Central memory CD8-positive, alpha-beta T cell (primary cell): Measurements from ENCODE around the gene RIN3.
A peak's percentile ranks its signal among the peaks of the same experiment; 100 is the strongest.

Experiments used
- ATAC-seq: fragments of 150-1000 bp; cut with Tn5 transposase; replicated peaks from 2 replicates; pipeline ENCODE4 v1.10.0; 2022; ENCODE audit warnings: mild to moderate bottlenecking, moderate FRiP score, moderate number of reproducible peaks; ENCODE audit not compliant: poor library complexity, severe bottlenecking; ENCODE audit errors: extremely low read depth
- DNase-seq, 2 donors: peaks; one replicate each; pipeline ENCODE4 v3.0.0; 2021; ENCODE audit warnings: low spot score in 2 of 2
- H3K27ac Mint-ChIP-seq: one replicate; pipeline ENCODE4 v1.8.0; 2022; ENCODE audit warnings: low read depth, mild to moderate bottlenecking, moderate library complexity, mixed read lengths
- H3K27me3 Mint-ChIP-seq: one replicate; pipeline ENCODE4 v1.8.0; 2022; ENCODE audit warnings: mixed read lengths
- H3K36me3 Mint-ChIP-seq: one replicate; pipeline ENCODE4 v1.8.0; 2022; ENCODE audit warnings: mild to moderate bottlenecking, moderate library complexity, mixed read lengths; ENCODE audit not compliant: insufficient read depth
- H3K4me1 Mint-ChIP-seq: one replicate; pipeline ENCODE4 v1.8.0; 2022; ENCODE audit warnings: mixed read lengths
- H3K4me3 Mint-ChIP-seq: one replicate; pipeline ENCODE4 v1.8.0; 2022; ENCODE audit warnings: mild to moderate bottlenecking, moderate library complexity, mixed read lengths
- H3K9me3 Mint-ChIP-seq: one replicate; pipeline ENCODE4 v1.8.0; 2022; ENCODE audit warnings: mixed read lengths

The RIN3 gene

DNA sequence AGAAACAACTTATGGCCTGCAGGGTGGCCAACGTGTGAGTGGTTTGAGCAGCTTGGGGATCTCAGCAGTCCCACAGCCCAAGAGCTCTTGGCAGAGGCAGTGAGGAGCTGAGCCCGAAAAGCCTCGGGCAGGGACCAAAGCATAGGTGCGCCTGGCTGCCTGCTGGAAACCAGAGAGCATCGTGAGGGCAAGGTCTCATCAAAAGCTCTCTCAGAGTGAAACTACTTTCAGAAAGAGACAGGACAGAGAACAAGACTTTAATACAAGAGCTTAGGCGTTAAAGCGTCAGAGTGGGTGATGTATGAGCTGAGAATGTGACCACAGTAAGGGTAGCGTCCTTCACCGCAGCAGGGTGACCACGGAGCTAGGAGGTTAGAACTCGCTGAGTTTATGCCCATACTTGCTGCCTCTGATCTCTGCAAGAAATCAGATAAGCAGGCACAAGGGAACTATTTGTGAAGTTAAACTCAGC lies 204.0 kb downstream of the RIN3 start:
- Mint-ChIP-seq H3K4me1 (peaks cover 4% of the 10 kb centered on the region), H3K36me3 (peaks cover 2% of the 10 kb centered on the region), H3K27ac (peak overlapping the region; percentile 52), H3K9me3 (no peaks in the 10 kb centered on the region), H3K27me3 (no peaks in the 10 kb centered on the region), H3K4me3 (peak overlapping the region; percentile 10)
- DNase-seq, result peak in 1 of 2 donors; percentile 17
- peak; percentile 76 for ATAC-seq

DNA sequence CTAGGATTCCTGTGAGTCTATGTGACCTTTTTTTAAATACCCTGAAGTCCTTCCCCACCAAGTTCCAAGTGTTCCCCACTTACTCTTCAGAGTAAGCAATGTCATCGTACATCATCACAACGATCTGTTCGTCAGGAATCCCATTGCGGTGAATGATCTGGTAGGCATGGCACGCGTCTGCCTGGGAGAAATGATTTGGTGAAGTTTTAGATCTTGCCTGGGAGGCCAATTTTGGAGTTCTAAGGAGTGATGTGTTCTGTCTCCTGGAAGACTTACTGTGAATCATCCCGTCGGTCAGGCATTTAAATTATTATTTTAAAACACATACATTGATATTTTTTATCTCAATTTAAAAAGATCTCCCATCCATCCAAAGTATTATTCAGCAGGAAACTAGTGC lies 205.1 kb downstream of the RIN3 start:
- DNase-seq (no peak), ATAC-seq (no peak)
- Mint-ChIP-seq H3K4me1 (peaks cover 4% of the 10 kb centered on the region), H3K9me3 (no peaks in the 10 kb centered on the region), H3K27me3 (no peaks in the 10 kb centered on the region), H3K4me3 (no peak overlapping the region), H3K36me3 (peaks cover 2% of the 10 kb centered on the region), H3K27ac (no peak overlapping the region)

DNA sequence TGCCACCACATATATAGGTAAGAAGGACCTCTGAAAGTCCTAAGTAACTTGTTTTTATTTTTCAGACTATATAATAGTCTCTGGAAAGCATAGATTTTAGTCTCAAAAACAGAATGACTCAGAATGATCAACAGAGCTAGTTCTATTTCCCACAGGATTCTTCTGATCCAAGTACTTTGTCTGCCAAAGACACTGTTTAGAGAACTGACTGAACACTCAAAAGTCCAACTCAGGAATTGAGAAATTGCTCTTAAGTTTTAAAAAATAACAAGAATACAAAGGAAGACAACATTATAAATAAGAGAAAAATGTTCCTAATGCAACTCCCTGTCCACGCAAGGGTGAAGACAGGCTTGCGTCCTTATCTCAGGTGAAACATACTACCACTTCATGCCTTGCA lies 205.8 kb downstream of the RIN3 start:
- no peaks in the 10 kb centered on the region for H3K27me3 Mint-ChIP-seq
- H3K36me3 Mint-ChIP-seq, result peaks cover 2% of the 10 kb centered on the region
- DNase-seq, result no peak
- no peaks in the 10 kb centered on the region for H3K9me3 Mint-ChIP-seq
- H3K4me3 Mint-ChIP-seq, result no peak overlapping the region
- no peak overlapping the region for H3K27ac Mint-ChIP-seq
- peaks cover 4% of the 10 kb centered on the region for H3K4me1 Mint-ChIP-seq
- ATAC-seq, result no peak

DNA sequence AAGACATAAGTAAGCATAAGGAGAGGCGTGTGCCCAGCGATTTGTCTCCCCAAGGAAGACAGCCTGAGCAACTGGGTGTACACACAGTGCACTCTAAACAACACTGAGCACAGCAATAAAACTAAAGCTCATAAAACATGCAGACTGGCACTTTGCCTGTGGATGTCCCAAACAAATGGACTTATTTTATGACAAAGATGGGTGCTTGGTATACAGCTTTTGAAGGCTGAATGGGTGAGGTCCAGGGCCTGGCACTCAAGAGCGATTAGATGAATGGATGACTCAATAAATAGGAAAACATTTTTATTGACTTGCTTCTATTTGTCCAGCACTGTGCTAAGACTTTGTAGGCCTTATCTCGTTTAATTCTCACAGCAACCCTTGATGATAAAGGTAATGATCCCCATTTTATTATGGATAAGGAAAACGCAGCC lies 206.3 kb downstream of the RIN3 start:
- no peak for DNase-seq
- H3K4me3 Mint-ChIP-seq, result no peak overlapping the region
- peaks cover 2% of the 10 kb centered on the region for H3K36me3 Mint-ChIP-seq
- H3K4me1 Mint-ChIP-seq, result peaks cover 4% of the 10 kb centered on the region
- H3K27me3 Mint-ChIP-seq, result no peaks in the 10 kb centered on the region
- no peaks in the 10 kb centered on the region for H3K9me3 Mint-ChIP-seq
- no peak for ATAC-seq
- H3K27ac Mint-ChIP-seq, result no peak overlapping the region

DNA sequence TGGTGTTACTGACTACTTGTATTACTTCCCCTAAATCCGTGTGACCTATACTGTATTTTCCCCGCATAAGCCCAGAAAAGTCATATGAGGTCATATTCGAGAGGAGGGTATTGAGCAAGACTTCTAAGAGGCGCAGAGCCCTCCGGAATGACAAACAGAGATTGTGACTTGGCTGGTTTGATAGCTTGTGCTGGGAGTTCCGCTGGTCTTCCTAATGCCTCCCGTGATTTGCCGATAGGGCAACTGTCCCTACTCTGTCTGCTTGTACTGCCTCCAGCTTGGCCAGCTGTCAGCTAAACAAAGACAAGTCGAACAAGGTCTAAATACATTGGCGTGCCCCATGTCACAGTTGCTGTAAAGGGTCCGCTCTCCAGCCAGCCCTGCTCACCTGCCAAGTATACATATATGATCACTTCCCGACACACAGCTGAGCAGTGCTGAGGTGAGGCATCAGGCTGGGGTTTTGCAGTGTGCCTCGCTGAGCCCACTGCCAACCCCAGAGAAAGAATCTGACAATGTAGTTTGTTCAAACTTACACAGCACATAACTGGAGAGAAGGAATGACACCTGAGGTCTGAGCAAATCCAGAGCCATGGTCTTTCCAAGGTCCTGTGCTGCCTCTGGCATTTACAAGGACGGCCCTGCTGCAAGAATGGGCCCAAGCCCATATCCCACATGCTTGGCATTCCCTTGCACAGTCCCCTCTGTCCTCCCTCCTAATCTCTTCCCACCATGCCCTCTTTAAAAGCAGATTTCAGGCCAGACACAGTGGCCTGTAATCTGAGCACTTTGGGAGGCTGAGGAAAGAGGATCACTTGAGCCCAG lies 211.1 kb downstream of the RIN3 start:
- peaks cover 16% of the 10 kb centered on the region for H3K4me1 Mint-ChIP-seq
- peaks cover 10% of the 10 kb centered on the region for H3K27me3 Mint-ChIP-seq
- H3K9me3 Mint-ChIP-seq, result no peaks in the 10 kb centered on the region
- DNase-seq (no peak), ATAC-seq (no peak)
- peaks cover 5% of the 10 kb centered on the region for H3K36me3 Mint-ChIP-seq
- no peak overlapping the region for H3K4me3 Mint-ChIP-seq
- no peak overlapping the region for H3K27ac Mint-ChIP-seq

DNA sequence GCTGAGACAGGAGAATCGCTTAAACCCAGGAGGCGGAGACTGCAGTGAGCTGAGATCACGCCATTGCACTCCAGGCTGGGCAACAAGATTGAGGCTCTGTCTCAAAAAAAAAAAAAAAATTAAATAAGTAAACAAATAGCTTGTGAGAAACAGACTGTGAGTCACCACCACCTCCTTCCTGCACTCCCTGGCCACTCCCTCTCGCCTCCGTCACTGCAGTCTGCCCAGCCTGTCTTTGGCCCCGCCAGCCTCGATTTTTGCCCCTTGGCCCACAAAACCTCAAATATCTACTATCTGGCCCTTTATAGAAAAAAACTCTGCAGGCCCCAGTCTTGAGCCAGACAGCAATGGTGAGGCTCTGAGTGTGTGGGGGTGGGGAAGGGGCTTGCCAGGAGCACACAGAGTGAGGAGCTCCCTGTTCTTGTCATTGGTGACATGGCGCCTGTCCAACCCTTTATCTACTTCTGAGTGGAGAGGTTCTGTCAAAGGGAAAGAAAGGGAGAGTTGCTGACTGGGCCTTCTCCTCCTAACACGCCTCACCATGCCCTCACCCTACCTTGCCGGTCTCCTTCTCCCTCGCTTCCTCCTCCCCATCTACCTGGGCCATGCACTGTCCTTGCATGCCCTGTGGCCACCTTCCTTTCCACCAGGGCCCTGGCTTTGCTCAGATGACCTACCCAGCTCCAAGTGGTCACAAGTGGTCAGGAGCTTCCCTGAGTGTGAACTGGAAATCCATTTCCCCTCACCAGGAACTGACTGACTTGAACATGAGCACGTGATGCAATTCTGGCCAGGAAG lies 212.8 kb downstream of the RIN3 start:
- peaks cover 10% of the 10 kb centered on the region for H3K27me3 Mint-ChIP-seq
- H3K27ac Mint-ChIP-seq, result peak overlapping the region; percentile 64

DNA sequence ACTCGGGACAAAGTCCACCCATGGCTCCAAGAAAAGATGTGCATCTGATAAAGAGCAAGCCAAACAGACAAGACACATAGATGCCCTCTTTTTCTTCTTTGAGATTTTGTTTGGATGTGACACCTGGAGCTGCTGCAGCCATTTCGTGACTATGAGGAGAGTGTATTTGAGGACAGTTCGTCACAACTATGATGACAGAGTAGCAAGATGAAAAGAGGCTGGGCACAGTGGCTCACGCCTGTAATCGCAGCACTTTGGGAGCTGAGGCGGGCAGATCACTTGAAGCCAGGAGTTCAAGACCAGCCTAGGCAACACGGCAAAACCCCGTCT lies 213.3 kb downstream of the RIN3 start:
- DNase-seq (no peak), ATAC-seq (no peak)
- H3K9me3 Mint-ChIP-seq, result no peaks in the 10 kb centered on the region
- H3K27ac Mint-ChIP-seq, result peak overlapping the region; percentile 64
- peaks cover 10% of the 10 kb centered on the region for H3K27me3 Mint-ChIP-seq
- H3K4me3 Mint-ChIP-seq, result no peak overlapping the region
- H3K36me3 Mint-ChIP-seq, result peaks cover 5% of the 10 kb centered on the region
- H3K4me1 Mint-ChIP-seq, result peaks cover 16% of the 10 kb centered on the region

More for the DNA sequence above, 212.8 kb downstream of the RIN3 start:
- Mint-ChIP-seq H3K4me1 (peaks cover 16% of the 10 kb centered on the region), H3K9me3 (no peaks in the 10 kb centered on the region), H3K36me3 (peaks cover 5% of the 10 kb centered on the region), H3K4me3 (no peak overlapping the region)
- DNase-seq, result peak in 1 of 2 donors; percentile 23
- ATAC-seq, result peak; percentile 81

DNA sequence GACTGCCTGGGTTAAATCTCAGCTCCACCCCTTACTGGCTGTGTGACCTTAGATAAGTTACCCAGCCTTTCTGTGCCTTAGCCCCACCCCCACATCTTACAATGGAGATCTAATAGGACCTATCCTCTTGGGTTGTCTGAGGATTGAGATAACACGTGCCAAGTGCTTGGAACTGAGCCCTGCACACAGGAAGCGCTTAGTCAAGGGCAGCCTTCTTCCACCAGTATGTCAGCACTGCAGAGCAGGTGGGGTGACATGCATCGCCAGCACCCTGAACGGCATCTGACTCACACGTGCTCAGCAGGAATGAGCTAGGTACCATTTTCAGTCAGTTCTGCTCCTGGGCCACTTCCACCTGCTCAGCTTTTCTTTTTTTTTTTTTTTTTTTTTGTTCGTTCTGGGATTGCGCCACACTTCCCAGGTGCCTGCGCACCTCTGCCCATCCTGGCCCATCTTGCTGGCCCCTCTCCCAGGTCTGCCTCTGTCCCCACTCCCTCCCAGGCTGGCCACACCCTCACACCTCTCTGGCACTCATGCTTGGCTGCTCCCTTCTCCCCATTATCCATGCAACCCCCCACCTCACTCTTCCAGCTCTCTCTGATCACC lies 215.3 kb downstream of the RIN3 start:
- Mint-ChIP-seq H3K4me1 (peaks cover 16% of the 10 kb centered on the region), H3K4me3 (no peak overlapping the region), H3K27ac (no peak overlapping the region), H3K9me3 (no peaks in the 10 kb centered on the region), H3K36me3 (peaks cover 5% of the 10 kb centered on the region), H3K27me3 (peaks cover 10% of the 10 kb centered on the region)
- ATAC-seq (no peak), DNase-seq (no peak)

DNA sequence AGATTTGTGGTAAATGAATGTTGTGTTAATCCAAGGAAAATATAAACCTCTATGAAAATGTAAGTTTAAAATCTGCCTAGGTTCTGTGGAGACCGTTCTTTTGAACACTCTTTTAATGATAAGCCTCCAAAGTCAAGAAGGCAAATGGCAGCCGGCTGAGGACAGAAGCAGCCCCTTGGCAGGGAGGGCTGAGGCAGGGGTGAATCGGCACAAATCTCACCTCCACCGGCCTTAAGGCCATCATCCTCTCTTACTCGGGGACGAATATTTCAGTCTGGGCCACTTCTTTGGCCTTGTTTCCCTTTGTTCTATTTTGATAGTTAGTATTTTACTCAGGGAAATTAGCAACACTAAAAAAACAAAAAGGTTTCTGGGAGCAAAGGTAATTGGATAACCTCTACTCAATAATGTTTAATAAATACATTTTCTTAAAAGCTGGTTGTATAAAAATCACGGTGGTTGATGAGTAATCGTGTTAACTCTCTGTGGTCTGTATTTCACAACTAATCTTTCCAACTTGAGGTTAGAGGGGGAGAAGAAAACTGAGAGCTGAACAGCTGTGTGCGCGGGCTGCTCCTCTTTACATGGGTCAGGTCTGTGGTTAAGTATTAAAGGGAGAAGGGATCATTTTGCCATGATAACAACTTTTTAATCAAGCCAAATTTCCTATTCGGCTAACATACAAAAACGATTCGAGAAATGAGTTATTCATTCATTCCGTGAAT lies 216.2 kb downstream of the RIN3 start:
- H3K9me3 Mint-ChIP-seq, result no peaks in the 10 kb centered on the region
- ATAC-seq (no peak), DNase-seq (no peak)
- peak overlapping the region; percentile 38 for H3K27ac Mint-ChIP-seq
- peaks cover 5% of the 10 kb centered on the region for H3K36me3 Mint-ChIP-seq
- no peak overlapping the region for H3K4me3 Mint-ChIP-seq
- peaks cover 10% of the 10 kb centered on the region for H3K27me3 Mint-ChIP-seq
- H3K4me1 Mint-ChIP-seq, result peaks cover 16% of the 10 kb centered on the region

DNA sequence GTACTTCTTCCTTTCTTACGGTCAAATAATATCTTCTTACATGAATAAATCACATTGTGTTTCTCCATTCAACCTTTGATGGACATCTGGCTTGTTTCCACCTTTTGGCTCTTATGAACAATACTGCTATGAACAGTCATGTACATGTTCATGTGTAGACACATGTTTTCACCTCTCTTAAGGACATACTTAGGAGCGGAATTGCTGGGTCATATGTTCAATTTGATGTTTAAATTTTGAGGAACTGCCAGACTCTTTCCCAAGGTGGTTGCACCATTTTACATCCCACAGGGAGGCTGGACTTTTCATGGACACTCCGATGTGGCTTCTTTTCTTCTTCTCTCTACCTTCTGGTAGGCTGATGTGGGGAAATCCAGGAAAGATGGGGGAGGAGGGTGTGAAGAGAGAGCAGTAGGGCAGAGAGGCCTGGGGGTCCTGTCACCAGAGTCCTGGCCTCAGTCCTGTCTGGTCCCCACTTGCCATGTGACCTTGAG lies 218.1 kb downstream of the RIN3 start:
- H3K4me1 Mint-ChIP-seq, result peaks cover 8% of the 10 kb centered on the region
- no peak for ATAC-seq
- DNase-seq, result no peak
- no peak overlapping the region for H3K4me3 Mint-ChIP-seq
- H3K27ac Mint-ChIP-seq, result no peak overlapping the region
- no peaks in the 10 kb centered on the region for H3K9me3 Mint-ChIP-seq
- peaks cover 4% of the 10 kb centered on the region for H3K27me3 Mint-ChIP-seq
- peaks cover 6% of the 10 kb centered on the region for H3K36me3 Mint-ChIP-seq

DNA sequence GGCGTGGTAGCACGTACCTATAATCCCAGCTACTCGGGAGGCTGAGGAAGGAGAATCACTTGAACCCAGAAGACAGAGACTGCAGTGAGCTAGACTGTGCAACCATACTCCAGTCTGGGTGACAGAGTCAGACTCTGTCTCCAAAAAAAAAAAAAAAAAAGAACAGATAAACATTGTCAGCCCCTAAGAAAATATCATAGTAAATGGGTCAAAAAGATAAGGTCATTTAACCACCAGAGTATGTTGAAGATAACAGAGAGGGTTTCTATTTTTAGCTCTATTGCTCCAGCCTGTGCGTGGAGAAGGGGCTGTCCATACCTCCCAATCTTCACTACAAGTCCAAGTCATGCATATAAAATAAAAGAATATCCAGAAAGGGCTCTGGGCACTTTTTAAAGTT lies 219.4 kb downstream of the RIN3 start:
- H3K4me1 Mint-ChIP-seq, result peaks cover 14% of the 10 kb centered on the region
- ATAC-seq, result no peak

DNA sequence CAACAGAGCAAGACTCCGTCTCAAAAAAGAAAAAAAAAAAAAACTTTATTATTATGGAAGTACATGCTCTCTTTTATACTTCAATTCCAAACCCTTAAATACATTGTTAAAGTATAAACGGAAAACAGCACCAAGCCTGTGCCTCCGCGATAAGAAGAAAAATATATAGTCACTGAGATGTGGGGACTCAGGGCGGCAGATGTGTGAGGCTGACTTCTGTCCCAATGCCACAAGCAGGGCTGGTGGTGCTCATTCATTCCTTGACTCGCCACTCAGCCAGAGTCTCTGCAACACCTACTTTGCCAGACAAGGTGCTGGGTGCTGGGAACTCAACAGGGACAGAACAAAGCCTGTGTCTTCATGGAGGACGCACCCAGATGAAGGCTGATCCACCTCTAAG lies 221.0 kb downstream of the RIN3 start:
- Mint-ChIP-seq H3K4me1 (peaks cover 8% of the 10 kb centered on the region), H3K27ac (no peak overlapping the region), H3K27me3 (no peaks in the 10 kb centered on the region), H3K9me3 (no peaks in the 10 kb centered on the region), H3K36me3 (peaks cover 1% of the 10 kb centered on the region), H3K4me3 (no peak overlapping the region)
- ATAC-seq, result no peak
- DNase-seq, result no peak

More for the DNA sequence above, 219.4 kb downstream of the RIN3 start:
- Mint-ChIP-seq H3K27me3 (no peaks in the 10 kb centered on the region), H3K27ac (no peak overlapping the region), H3K36me3 (peaks cover 3% of the 10 kb centered on the region), H3K4me3 (no peak overlapping the region), H3K9me3 (no peaks in the 10 kb centered on the region)
- DNase-seq, result no peak
